Measurements from ENCODE around the gene IGSF9.

Gene IGSF9

DNA sequence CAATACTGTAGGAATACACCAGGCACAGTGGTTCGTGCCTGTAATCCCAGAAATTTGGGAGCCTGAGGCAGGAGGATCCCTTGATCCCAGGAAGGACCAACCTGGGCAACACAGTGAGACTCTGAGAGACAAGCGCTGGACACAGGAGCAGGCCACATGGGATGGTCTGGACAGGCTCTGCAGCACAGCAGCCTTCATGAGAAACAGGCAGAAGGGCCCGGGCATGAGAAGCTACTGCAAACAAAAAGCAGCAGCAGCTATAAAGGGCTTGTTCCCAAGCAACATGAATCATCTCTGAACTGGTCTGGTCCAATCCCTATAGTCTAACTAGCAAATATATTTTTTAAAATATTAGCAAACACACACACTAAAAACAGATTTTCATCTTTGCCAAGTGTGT, 44.2 kb upstream of the IGSF9 start:
- TF ChIP-seq EZH2 (IDR thresholded peaks at IDR 0.05; ENCODE audit: borderline replicate concordance, low read length) = no peak
- TF ChIP-seq, protein P1, sequence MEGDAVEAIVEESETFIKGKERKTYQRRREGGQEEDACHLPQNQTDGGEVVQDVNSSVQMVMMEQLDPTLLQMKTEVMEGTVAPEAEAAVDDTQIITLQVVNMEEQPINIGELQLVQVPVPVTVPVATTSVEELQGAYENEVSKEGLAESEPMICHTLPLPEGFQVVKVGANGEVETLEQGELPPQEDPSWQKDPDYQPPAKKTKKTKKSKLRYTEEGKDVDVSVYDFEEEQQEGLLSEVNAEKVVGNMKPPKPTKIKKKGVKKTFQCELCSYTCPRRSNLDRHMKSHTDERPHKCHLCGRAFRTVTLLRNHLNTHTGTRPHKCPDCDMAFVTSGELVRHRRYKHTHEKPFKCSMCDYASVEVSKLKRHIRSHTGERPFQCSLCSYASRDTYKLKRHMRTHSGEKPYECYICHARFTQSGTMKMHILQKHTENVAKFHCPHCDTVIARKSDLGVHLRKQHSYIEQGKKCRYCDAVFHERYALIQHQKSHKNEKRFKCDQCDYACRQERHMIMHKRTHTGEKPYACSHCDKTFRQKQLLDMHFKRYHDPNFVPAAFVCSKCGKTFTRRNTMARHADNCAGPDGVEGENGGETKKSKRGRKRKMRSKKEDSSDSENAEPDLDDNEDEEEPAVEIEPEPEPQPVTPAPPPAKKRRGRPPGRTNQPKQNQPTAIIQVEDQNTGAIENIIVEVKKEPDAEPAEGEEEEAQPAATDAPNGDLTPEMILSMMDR (IDR thresholded peaks at IDR 0.05; ENCODE audit: low read length) = no peak
- H3F3A ChIP-seq (ENCODE audit: insufficient read depth, low read length) = no peaks in the 10 kb centered on the region

DNA sequence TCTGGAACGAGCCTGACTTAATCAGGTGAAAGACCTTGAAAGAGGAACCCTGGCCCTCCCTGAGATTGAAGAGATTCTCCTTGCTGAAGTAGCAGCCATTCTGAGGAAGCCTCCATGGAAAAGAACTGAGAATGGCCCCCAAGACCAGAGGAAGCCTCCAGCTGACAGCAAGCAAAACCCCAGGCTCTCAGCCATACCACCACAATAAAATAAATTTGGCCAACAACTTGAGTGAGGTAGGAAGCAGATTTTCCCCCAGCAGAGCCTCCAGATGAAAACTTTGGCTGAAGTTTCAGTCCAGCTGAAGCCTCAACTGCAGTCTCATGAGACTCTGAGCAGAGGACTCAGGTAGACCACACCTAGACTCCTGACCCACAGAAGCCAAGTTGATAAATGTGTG, 42.6 kb upstream of the IGSF9 start:
- no peak overlapping the region for H3K27ac ChIP-seq (ENCODE audit: low read depth, low read length, poor library complexity, severe bottlenecking)
- H3F3A ChIP-seq (ENCODE audit: insufficient read depth, low read length) = no peaks in the 10 kb centered on the region
- H3K9me3 ChIP-seq (ENCODE audit: low read length) = no peaks in the 10 kb centered on the region
- no peaks in the 10 kb centered on the region for H3K9me2 ChIP-seq (ENCODE audit: low read depth, low read length)
- no peaks in the 10 kb centered on the region for H3K4me1 ChIP-seq (ENCODE audit: insufficient read depth, low read length, severe bottlenecking)
- no peak overlapping the region for H2AFZ ChIP-seq (ENCODE audit: low read length)
- H3K4me2 ChIP-seq (ENCODE audit: low read length) = no peak overlapping the region
- H4K20me1 ChIP-seq (ENCODE audit: insufficient read depth, low read length) = no peaks in the 10 kb centered on the region
- no peaks in the 10 kb centered on the region for H3K36me3 ChIP-seq (ENCODE audit: insufficient read depth, low read length)
- TF ChIP-seq, protein P1 (IDR thresholded peaks at IDR 0.05; ENCODE audit: low read length) = no peak
- TF ChIP-seq EZH2 (IDR thresholded peaks at IDR 0.05; ENCODE audit: borderline replicate concordance, low read length) = no peak
- no peaks in the 10 kb centered on the region for H3K79me2 ChIP-seq (ENCODE audit: insufficient read depth, low read length)
- no peak overlapping the region for H3K9ac ChIP-seq (ENCODE audit: low read length)
- no peak overlapping the region for H3K4me3 ChIP-seq (ENCODE audit: low read depth, low read length, poor library complexity, severe bottlenecking)
- H3K27me3 ChIP-seq (ENCODE audit: insufficient read depth, low read length) = peaks cover 1% of the 10 kb centered on the region; the same call in 1 of the 2 replicates

More for the DNA sequence above, 44.2 kb upstream of the IGSF9 start:
- Histone ChIP-seq H4K20me1 (ENCODE audit: insufficient read depth, low read length) (no peaks in the 10 kb centered on the region), H3K4me2 (ENCODE audit: low read length) (no peak overlapping the region), H3K27ac (ENCODE audit: low read depth, low read length, poor library complexity, severe bottlenecking) (no peak overlapping the region), H3K9me3 (ENCODE audit: low read length) (no peaks in the 10 kb centered on the region), H3K4me1 (ENCODE audit: insufficient read depth, low read length, severe bottlenecking) (no peaks in the 10 kb centered on the region), H3K36me3 (ENCODE audit: insufficient read depth, low read length) (no peaks in the 10 kb centered on the region), H3K9ac (ENCODE audit: low read length) (no peak overlapping the region), H3K9me2 (ENCODE audit: low read depth, low read length) (no peaks in the 10 kb centered on the region), H3K4me3 (ENCODE audit: low read depth, low read length, poor library complexity, severe bottlenecking) (no peak overlapping the region), H3K79me2 (ENCODE audit: insufficient read depth, low read length) (no peaks in the 10 kb centered on the region), H2AFZ (ENCODE audit: low read length) (no peak overlapping the region), H3K27me3 (ENCODE audit: insufficient read depth, low read length) (no peaks in the 10 kb centered on the region)

- Histone ChIP-seq H3K4me1 (ENCODE audit: insufficient read depth, low read length, severe bottlenecking) (no peaks in the 10 kb centered on the region), H3K79me2 (ENCODE audit: insufficient read depth, low read length) (no peaks in the 10 kb centered on the region), H3K27me3 (ENCODE audit: insufficient read depth, low read length) (peaks cover 3% of the 10 kb centered on the region; the same call in 1 of the 2 replicates), H3K4me2 (ENCODE audit: low read length) (no peak overlapping the region), H3K9ac (ENCODE audit: low read length) (no peak overlapping the region), H3K9me3 (ENCODE audit: low read length) (no peaks in the 10 kb centered on the region), H3K27ac (ENCODE audit: low read depth, low read length, poor library complexity, severe bottlenecking) (no peak overlapping the region), H3K36me3 (ENCODE audit: insufficient read depth, low read length) (no peaks in the 10 kb centered on the region), H3K4me3 (ENCODE audit: low read depth, low read length, poor library complexity, severe bottlenecking) (no peak overlapping the region), H4K20me1 (ENCODE audit: insufficient read depth, low read length) (no peaks in the 10 kb centered on the region), H3F3A (ENCODE audit: insufficient read depth, low read length) (no peaks in the 10 kb centered on the region), H3K9me2 (ENCODE audit: low read depth, low read length) (no peaks in the 10 kb centered on the region), H2AFZ (ENCODE audit: low read length) (no peak overlapping the region)
- TF ChIP-seq, protein P1 (IDR thresholded peaks at IDR 0.05; ENCODE audit: low read length) = no peak
- TF ChIP-seq EZH2 (IDR thresholded peaks at IDR 0.05; ENCODE audit: borderline replicate concordance, low read length) = no peak
Observed at GRCh38 chr1:159987186-159987585, 41.8 kb upstream of the IGSF9 start.
